ENCODE data around the gene OR10G7.
"Not testable (repeated sequence)": the region's sequence is repeated elsewhere in the genome, so short reads cannot be mapped to it uniquely, and the experiment has no call there.

Gene OR10G7

DNA sequence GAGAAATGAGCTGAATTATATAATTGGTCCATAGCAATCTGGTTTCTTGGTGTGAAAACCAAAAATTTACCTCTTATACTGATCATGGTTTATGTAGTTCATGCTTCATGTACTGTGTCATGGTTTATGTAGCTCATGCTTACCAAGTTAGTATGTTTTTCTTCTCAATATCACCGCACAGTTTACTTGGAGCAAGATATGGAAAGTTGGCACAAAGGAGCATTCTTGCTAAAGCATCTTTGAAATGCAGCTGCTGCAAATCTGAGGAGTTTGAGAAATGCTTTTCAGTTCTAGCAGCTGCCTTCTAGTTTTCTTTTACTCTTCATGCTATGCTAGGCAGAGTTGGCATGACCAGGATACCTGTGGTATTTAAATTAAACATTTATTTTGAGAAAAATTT lies 4.5 kb downstream of the OR10G7 start:
- DNase-seq: no peak

- no peak for DNase-seq
Measured at GRCh38 chr11:124026498-124026897, 14.6 kb downstream of the OR10G7 start, which contains the start of gene OR10G8. Gene OR10G8 (plus strand): TSS chr11:124026798. CDS start chr11:124029623, 2,825 bp downstream.

GRCh38 chr11:124015837-124016236 lies 25.3 kb downstream of the OR10G7 start:
- DNase-seq: not testable (repeated sequence)

- no peak for DNase-seq
Measured at GRCh38 chr11:124012697-124013096, 28.4 kb downstream of the OR10G7 start, which contains the start of gene OR10G4. Gene OR10G4 (plus strand): TSS chr11:124012997. CDS start chr11:124015575, 2,578 bp downstream.

DNA sequence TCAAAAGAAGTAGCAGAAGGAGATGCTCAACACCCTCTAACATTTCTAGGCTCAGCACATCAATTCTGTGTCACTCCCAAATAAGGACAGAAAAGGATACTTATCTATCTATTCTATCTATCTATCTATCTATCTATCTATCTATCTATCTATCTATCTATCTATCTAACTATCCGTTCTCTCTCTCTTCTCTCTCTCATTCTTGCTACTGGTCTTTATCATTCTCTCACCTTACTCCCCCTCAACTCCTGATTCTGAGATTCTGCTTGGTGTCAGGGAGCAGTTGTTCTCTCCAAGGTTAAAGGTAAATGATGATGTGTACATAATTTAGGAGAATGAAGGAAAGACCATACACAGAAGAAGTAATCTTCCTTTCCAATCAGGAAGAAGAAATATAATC lies 46.0 kb downstream of the OR10G7 start, which contains the start of gene OR10G6:
Gene OR10G6, minus strand, starts transcription at position 43 of the 400 bp plus-strand sequence. Its CDS starts 0 bp downstream, at position 43.
- DNase-seq: no peak

Measured in COR-L47 (cell line).